PC-3 (cell line): ENCODE measurements around the gene MEGF10.

ENCODE experiments used
- CTCF ChIP-seq: fragments of 300-600 bp; sonication (generic); conservative IDR thresholded peaks from 2 replicates; pipeline ENCODE4 v1.5.1; 2017; ENCODE audit warnings: antibody characterized with exemption, low read depth, mild to moderate bottlenecking, low read length
- EZH2 ChIP-seq: fragments of 300-600 bp; sonication (generic); IDR thresholded peaks from one replicate; pipeline ENCODE4 v1.6.1; 2017; ENCODE audit warnings: antibody characterized with exemption, mild to moderate bottlenecking, low read length; ENCODE audit not compliant: unreplicated experiment
- EZH2phosphoT487 ChIP-seq: fragments of 300-600 bp; sonication (generic); IDR thresholded peaks from 2 replicates; pipeline ENCODE4 v1.6.1; 2018; ENCODE audit warnings: mild to moderate bottlenecking, antibody characterized with exemption, low read length, borderline replicate concordance

DNA sequence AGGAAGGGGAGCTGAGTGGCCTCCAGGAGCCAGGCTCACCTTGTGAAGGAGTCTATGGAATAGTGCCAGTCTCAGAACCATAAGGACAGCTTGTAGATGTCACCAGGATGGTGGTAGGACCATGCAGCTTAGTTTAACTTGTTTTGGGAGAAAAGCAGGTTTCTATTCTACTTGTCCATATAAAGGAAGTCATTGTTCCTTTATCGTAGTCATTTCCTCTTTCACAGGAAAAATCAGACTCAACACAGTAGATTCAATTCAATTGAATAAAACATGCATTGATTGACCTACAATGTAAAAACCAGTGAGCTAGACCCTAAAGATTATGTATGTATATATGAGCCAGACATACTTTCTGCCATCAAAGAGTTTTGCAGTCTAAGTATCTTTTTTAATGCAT is 53.3 kb downstream of the MEGF10 start:
- TF ChIP-seq EZH2 (no peak), CTCF (no peak), EZH2phosphoT487 (no peak)
